Fibroblast of skin of right biceps (primary cell): ENCODE measurements around the gene MBNL2.

ENCODE experiments used
- DNase-seq: peaks from one replicate; pipeline ENCODE4 v3.0.0-alpha.2; 2013

Gene MBNL2

GRCh38 chr13:97276862-97277269, 54.7 kb downstream of the MBNL2 start:
- DNase-seq: peak; percentile 65

GRCh38 chr13:97278435-97279411, 56.6 kb downstream of the MBNL2 start:
- DNase-seq: no peak

- DNase-seq: peak; percentile 84
These were observed 57.8 kb downstream of the MBNL2 start for GRCh38 chr13:97279913-97280312.

GRCh38 chr13:97280478-97280877, 58.3 kb downstream of the MBNL2 start:
- DNase-seq: no peak

DNA sequence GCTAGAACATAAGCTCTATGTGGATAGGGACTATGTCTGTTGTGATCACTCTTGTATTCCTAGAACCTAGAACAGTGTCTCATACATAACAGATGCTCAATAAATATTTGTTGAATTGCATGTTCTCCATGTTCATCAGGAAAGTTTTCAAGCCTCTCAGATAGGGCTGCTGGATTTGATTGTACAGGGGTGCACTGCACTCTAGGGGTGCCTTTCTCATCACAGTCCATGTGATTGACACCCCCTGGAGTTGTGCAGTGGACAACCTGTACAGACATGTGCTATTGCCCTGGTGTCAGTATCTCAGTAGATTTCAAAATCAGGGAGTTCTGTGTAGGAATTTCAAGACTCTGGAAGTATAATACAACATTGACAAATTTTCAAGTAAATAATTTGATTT, 58.9 kb downstream of the MBNL2 start:
- DNase-seq: no peak

DNA sequence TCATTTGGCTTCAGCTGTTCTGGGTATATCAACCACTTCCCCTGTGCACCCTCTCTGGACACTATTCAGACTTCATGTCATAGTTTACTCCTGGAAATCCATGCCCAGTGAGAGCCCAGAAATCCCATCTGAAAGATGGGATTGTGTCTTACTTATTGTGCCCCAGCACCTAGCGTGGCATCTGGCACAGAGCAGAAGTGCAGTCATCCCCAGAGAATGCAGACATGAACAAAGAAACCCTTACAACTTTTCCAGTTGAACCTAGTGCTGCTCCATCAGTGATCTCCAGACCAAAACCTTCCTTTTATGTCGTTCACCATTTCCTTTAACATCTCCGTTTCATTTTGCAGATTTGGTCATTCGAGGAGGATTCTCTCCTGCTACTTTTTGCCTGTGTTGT, 60.6 kb downstream of the MBNL2 start:
- no peak for DNase-seq

GRCh38 chr13:97283888-97284287, 61.8 kb downstream of the MBNL2 start:
- no peak for DNase-seq

GRCh38 chr13:97284558-97284957, 62.4 kb downstream of the MBNL2 start:
- DNase-seq: no peak

- no peak for DNase-seq
These were observed 63.3 kb downstream of the MBNL2 start for GRCh38 chr13:97285221-97285955.

DNA sequence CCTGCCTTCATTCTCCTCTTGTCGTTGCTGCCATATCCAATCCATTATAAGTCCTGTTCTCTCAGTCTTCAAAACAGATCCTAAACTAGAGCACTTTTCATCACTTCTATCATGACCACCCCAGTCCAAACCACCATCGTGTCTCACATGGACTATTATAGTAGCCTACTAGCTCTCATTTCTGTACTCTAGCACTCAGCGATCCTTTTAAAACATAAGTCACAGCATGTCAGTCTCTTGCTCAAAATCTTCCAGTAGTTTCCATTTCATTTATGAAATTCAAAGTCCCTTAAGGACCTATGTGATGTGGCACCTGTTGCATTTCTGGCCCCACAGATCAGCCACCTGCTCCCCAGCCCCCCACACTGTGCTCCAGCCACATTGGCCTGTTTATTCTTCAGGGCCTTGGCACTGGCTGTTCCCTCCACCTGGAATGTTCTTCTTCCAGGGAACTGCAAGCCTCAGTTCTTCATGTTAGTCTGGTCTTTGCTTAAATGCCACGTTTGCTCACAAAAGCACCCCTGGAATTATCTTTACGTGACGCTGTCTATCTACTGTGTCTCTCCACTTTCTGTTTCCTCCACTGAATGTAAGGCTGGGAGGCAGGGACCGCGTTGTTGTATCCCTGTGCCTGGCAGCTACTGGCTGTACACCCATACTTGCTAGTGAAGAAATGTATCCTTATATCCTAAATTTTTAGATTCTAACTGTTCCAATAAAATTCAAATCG, 64.3 kb downstream of the MBNL2 start:
- no peak for DNase-seq

DNA sequence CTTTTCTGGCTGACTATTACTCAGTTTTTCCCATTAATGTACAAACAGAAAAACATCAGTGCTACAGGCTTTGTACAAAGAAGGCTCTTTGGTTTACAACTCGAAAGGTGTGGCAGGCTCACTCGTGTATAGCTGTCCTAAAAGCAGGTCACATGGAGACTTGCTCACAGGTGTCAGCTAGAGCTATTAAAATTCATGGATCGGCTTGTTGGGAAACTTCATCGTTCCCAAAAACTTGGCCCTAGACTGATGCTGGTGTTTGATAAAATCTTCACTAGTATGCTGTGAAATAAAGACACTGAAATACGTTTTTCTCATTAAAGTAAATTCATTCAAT, 64.9 kb downstream of the MBNL2 start:
- DNase-seq: no peak

GRCh38 chr13:97288486-97288900, 66.4 kb downstream of the MBNL2 start:
- DNase-seq: no peak

GRCh38 chr13:97289514-97290298, 67.6 kb downstream of the MBNL2 start:
- DNase-seq: no peak

DNA sequence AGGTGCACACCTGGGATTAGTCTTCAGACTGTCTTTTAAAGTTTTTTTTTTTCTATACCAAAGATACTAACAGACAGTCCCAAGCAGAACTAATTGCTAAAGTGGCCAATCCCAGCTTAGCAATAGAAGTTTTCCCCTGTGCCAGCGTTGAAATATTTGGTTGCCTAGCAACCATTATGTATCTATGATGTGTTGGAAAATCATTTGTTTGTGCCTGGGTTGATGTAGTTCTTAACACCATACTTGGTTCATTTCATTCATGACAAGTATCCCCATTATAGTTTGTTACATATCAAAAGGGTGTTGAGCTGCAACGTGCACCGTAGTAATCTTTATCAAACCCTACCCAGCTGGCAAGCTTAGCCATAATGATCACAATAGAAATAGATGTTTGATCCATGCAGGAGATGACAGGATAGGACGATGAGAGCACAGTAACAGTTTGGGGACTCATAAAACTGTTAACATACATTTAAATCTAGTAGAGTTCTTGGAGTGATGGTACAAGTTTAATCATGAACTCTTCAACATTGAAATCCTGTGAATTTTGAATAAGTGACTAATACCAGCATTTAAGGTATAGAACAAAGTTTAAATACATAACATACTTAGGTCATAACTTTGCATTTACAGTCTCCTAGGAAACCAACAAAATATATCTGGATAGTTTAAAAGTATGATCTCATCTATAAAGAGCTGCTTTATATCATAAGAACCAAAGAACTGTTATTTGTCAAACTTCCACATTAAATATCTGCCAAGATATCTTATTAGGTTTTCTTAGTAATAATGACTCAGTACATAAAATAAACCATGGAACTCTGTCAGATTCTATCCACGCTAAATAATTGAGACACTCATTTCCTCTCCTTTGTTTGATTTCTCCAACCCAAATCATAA, 73.4 kb downstream of the MBNL2 start:
- DNase-seq: peak; percentile 93

DNA sequence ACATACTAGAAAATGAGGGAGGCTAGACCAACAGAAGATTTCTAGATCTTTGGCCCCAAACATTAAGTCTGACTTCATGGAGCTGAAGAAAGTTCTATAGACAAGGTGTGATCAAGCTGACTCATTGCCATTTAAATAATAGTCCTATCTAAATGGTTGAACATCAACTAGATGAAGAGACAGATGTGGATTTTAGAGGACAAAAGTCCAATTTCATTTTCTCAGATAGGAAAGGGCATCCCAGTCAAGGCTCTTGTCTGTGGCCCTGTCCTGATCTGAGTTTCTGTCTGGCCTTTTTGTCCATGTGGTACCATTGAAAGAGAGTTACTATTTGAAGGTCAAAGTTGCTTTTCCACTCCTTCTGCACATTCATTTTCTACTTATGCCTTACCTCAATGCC, 74.6 kb downstream of the MBNL2 start:
- DNase-seq: no peak

GRCh38 chr13:97298816-97299215, 76.7 kb downstream of the MBNL2 start:
- DNase-seq: peak; percentile 48

GRCh38 chr13:97300871-97301270, 78.7 kb downstream of the MBNL2 start:
- no peak for DNase-seq

DNA sequence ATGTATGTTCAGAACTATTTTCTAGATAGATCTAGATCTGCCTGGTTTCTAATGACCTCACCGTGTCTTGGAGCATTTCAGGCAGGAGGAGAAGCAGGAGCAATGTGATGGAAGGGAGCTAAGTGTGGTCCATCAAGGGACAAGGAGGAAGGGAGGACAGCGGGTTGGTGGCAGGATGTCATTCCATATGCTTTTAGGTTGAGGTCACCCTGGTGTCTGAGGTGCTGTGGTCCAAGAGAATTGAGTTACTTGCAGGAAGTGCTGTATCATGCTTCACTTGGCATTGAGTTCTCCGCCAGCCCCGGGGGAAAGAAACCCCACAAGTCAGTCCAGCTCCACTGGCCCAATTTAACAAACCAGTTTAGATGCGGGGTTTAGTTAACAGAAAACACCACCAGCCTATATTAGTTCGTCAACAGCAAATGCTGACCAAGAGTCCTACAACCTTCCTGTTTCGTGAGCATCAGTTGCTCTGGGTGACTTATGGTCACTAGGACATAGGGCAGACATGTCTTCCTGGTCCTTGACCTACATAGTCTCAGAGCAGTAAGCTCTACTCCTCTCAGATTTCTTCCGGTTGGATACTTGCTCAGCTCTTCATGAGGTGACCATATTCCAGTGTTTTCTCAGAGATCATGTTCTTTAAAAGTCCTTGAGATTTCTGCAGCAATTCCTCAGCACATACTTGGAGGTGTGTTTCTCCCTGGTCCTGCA, 79.4 kb downstream of the MBNL2 start:
- no peak for DNase-seq

GRCh38 chr13:97302611-97303010, 80.5 kb downstream of the MBNL2 start:
- no peak for DNase-seq

DNA sequence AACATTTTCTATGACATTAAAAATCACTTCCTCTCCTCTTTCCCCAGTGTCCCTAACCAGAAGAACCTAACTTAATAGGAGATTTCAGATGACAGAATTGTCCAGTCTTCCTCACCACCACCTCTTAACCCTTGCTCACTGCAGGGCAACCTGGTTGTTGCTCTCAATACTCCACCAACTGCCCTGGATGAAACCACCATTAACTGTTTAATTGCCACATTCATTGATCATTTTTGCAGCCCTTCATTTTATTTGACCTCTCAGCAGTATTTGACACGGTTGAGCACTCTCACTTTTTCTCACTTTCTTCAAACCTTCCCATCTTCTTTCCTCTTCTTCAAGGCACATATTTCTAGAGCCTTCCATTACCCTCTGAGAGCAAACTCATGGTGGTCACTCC, 84.0 kb downstream of the MBNL2 start:
- no peak for DNase-seq

DNA sequence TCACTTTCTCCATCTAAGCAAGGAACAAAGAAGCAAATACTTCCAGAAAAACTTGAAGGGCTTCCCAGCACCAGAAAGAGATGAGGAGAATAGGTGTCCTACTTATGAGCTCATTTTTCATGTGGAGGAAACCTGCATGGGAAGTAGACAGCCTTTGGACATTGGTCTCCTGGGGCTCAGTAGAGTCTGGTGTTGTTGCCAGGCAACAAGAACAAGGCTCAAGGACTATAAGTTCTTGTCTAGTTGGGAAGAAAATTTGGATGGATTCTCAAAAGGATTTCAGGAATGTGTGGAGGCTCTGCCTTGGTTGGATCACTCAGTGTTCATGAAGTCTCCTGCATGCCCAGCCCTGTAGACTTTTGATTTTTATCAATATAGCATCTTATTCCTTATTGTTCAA, 84.5 kb downstream of the MBNL2 start:
- peak; percentile 54 for DNase-seq
